H9 (cell line): Measurements from ENCODE around the gene SDK2. TPM values are rescaled to one million over a fixed set of nuclear protein-coding genes. Genes with fewer than 3 reads are reported as not detected.

Experiments used
- DNase-seq: peaks from one replicate; pipeline ENCODE4 v3.0.0-alpha.2; 2017
- H2AFZ ChIP-seq: one replicate; pipeline ENCODE4 v1.6.1; 2013; ENCODE audit warnings: mild to moderate bottlenecking, low read length, control low read depth, moderate library complexity
- H2AK5ac ChIP-seq: 2 replicates; pipeline ENCODE4 v1.6.1; 2013; ENCODE audit warnings: low read length, control low read depth, mixed read lengths; ENCODE audit not compliant: insufficient read length
- H2BK120ac ChIP-seq: one replicate; pipeline ENCODE4 v1.6.1; 2013; ENCODE audit warnings: low read depth, mild to moderate bottlenecking, low read length, control low read depth, inconsistent platforms; ENCODE audit not compliant: poor library complexity, severe bottlenecking
- H2BK12ac ChIP-seq: 2 replicates; pipeline ENCODE4 v1.6.1; 2013; ENCODE audit warnings: low read length, control low read depth, mixed read lengths, low read depth; ENCODE audit not compliant: insufficient read length
- H2BK15ac ChIP-seq: 2 replicates; pipeline ENCODE4 v1.6.1; 2013; ENCODE audit warnings: low read depth, low read length, control low read depth
- H2BK20ac ChIP-seq: one replicate; pipeline ENCODE4 v1.6.1; 2013; ENCODE audit warnings: low read depth, mild to moderate bottlenecking, low read length, control low read depth, inconsistent platforms; ENCODE audit not compliant: poor library complexity, severe bottlenecking
- H2BK5ac ChIP-seq: 2 replicates; pipeline ENCODE4 v1.6.1; 2013; ENCODE audit warnings: low read length, control low read depth, mixed read lengths; ENCODE audit not compliant: insufficient read length
- H3K14ac ChIP-seq: 2 replicates; pipeline ENCODE4 v1.6.1; 2013; ENCODE audit warnings: low read length, control low read depth; ENCODE audit not compliant: insufficient read depth
- H3K18ac ChIP-seq: 2 replicates; pipeline ENCODE4 v1.6.1; 2013; ENCODE audit warnings: low read depth, mild to moderate bottlenecking, mixed read lengths, low read length, control low read depth; ENCODE audit not compliant: insufficient read length
- H3K23ac ChIP-seq: 2 replicates; pipeline ENCODE4 v1.6.1; 2013; ENCODE audit warnings: low read length, control low read depth, mixed read lengths, low read depth; ENCODE audit not compliant: insufficient read length
- H3K23me2 ChIP-seq: 2 replicates; pipeline ENCODE4 v1.6.1; 2013; ENCODE audit warnings: low read depth, mild to moderate bottlenecking, mixed read lengths, low read length, control low read depth; ENCODE audit not compliant: insufficient read length, poor library complexity, severe bottlenecking
- H3K27ac ChIP-seq: 2 replicates; pipeline ENCODE4 v1.5.1; 2013; ENCODE audit warnings: low read length, control low read depth, mixed read lengths, low read depth; ENCODE audit not compliant: insufficient read length
- H3K27me3 ChIP-seq: 2 replicates; pipeline ENCODE4 v1.6.1; 2013; ENCODE audit warnings: low read length, control low read depth, inconsistent platforms; ENCODE audit not compliant: insufficient read depth
- H3K4ac ChIP-seq: 2 replicates; pipeline ENCODE4 v1.6.1; 2013; ENCODE audit warnings: low read depth, mild to moderate bottlenecking, control low read depth, inconsistent platforms, low read length, moderate library complexity
- H3K4me1 ChIP-seq: 2 replicates; pipeline ENCODE4 v1.6.1; 2013; ENCODE audit warnings: low read length, control low read depth, inconsistent platforms; ENCODE audit not compliant: insufficient read depth
- H3K4me2 ChIP-seq: 2 replicates; pipeline ENCODE4 v1.6.1; 2013; ENCODE audit warnings: low read length, control low read depth, mixed read lengths; ENCODE audit not compliant: insufficient read length, insufficient read depth
- H3K56ac ChIP-seq: 2 replicates; pipeline ENCODE4 v1.6.1; 2013; ENCODE audit warnings: low read depth, mild to moderate bottlenecking, mixed read lengths, low read length, control low read depth; ENCODE audit not compliant: insufficient read length
- H3K79me1 ChIP-seq: 2 replicates; pipeline ENCODE4 v1.6.1; 2013; ENCODE audit warnings: low read depth, mild to moderate bottlenecking, moderate library complexity, low read length, control low read depth, inconsistent platforms; ENCODE audit not compliant: insufficient read depth, poor library complexity, severe bottlenecking
- H3K79me2 ChIP-seq: 2 replicates; pipeline ENCODE4 v1.6.1; 2013; ENCODE audit warnings: low read length, control low read depth, inconsistent platforms; ENCODE audit not compliant: insufficient read depth
- H3K9ac ChIP-seq: 2 replicates; pipeline ENCODE4 v1.6.1; 2013; ENCODE audit warnings: low read length, control low read depth, mixed read lengths; ENCODE audit not compliant: insufficient read length; ENCODE audit errors: extremely low read depth
- H3K9me3 ChIP-seq: one replicate; pipeline ENCODE4 v1.6.1; 2013; ENCODE audit warnings: low read depth, low read length, inconsistent platforms; ENCODE audit not compliant: control insufficient read depth
- H3T11ph ChIP-seq: one replicate; pipeline ENCODE4 v1.6.1; 2013; ENCODE audit warnings: mild to moderate bottlenecking, low read length, control low read depth, inconsistent platforms
- H4K20me1 ChIP-seq: one replicate; pipeline ENCODE4 v1.6.1; 2013; ENCODE audit not compliant: control insufficient read depth, insufficient read length, insufficient read depth
- H4K5ac ChIP-seq: 2 replicates; pipeline ENCODE4 v1.6.1; 2013; ENCODE audit warnings: low read depth, mild to moderate bottlenecking, mixed read lengths, low read length, control low read depth; ENCODE audit not compliant: insufficient read length
- H4K8ac ChIP-seq: replicated peaks from 2 replicates; pipeline ENCODE4 v1.6.1; 2013; ENCODE audit warnings: low read length, control low read depth, mixed read lengths, low read depth; ENCODE audit not compliant: insufficient read length
- H4K91ac ChIP-seq: 2 replicates; pipeline ENCODE4 v1.6.1; 2013; ENCODE audit warnings: low read depth, mild to moderate bottlenecking, moderate library complexity, mixed read lengths, low read length, control low read depth; ENCODE audit not compliant: insufficient read length
- H3K27ac Mint-ChIP-seq, 3 experiments: 2 replicates in 2 of 3; 3 replicates in 1 of 3; pipeline ENCODE4 v1.8.0; 2020 to 2021; ENCODE audit warnings: mixed read lengths in 3 of 3, mild to moderate bottlenecking in 1 of 3, moderate library complexity in 1 of 3
- H3K27me3 Mint-ChIP-seq: 2 replicates; pipeline ENCODE4 v1.8.0; 2021; ENCODE audit warnings: low read depth, mild to moderate bottlenecking, moderate library complexity, mixed read lengths
- H3K36me3 Mint-ChIP-seq, 3 experiments: 2 replicates in 2 of 3; 3 replicates in 1 of 3; pipeline ENCODE4 v1.8.0; 2020 to 2021; ENCODE audit warnings: low read depth in 3 of 3, mixed read lengths in 3 of 3; ENCODE audit not compliant: insufficient read depth in 1 of 3
- H3K4me1 Mint-ChIP-seq, 2 experiments: 2 replicates each; pipeline ENCODE4 v1.8.0; 2020; ENCODE audit warnings: mixed read lengths in 2 of 2
- H3K4me3 Mint-ChIP-seq, 2 experiments: 2 replicates in 1 of 2; 3 replicates in 1 of 2; pipeline ENCODE4 v1.8.0; 2020 to 2021; ENCODE audit warnings: mild to moderate bottlenecking in 2 of 2, mixed read lengths in 2 of 2, moderate library complexity in 1 of 2
- H3K9me3 Mint-ChIP-seq, 2 experiments: 2 replicates in 1 of 2; 3 replicates in 1 of 2; pipeline ENCODE4 v1.8.0; 2020; ENCODE audit warnings: mild to moderate bottlenecking in 2 of 2, mixed read lengths in 2 of 2, moderate library complexity in 1 of 2
- CTCF ChIP-seq: fragments of 200-600 bp; sonication (generic); conservative IDR thresholded peaks from 3 replicates; pipeline ENCODE4 v1.8.0; 2021; ENCODE audit warnings: antibody characterized with exemption, mild to moderate bottlenecking
- WGBS: extraction: QIAGEN DNeasy Blood & Tissue Kit; methylation state at CpG from one replicate; pipeline ENCODE4 v1.1.7; 2013; ENCODE audit warnings: missing lambda C conversion rate, low lambda C conversion rate, mixed read lengths; ENCODE audit not compliant: insufficient read length; ENCODE audit errors: extremely low coverage; 5-methylcytosine and 5-hydroxymethylcytosine counted together
- total RNA-seq: library from RNA; stranded (reverse); gene quantifications from 2 replicates; pipeline ENCODE4 v1.2.1, GENCODE V29; 2021

The SDK2 gene
- total RNA-seq, 1 experiment from 2014 or later: 9.1 TPM

- no peaks in the 10 kb centered on the region for H3K79me1 ChIP-seq
- H2AFZ ChIP-seq: no peak overlapping the region
- H3K4me2 ChIP-seq: no peak overlapping the region
- H3K9me3 ChIP-seq: no peaks in the 10 kb centered on the region
- H2BK5ac ChIP-seq: no peak overlapping the region
- H2BK15ac ChIP-seq: no peak overlapping the region
- no peak overlapping the region for H3K14ac ChIP-seq
- Mint-ChIP-seq H3K4me3 (no peak overlapping the region), H3K27ac (peak overlapping the region in 1 of 3 experiments; percentile 80; a peak in 1 of 7 replicates), H3K27me3 (no peaks in the 10 kb centered on the region), H3K4me1 (no peaks in the 10 kb centered on the region), H3K9me3 (no peaks in the 10 kb centered on the region), H3K36me3 (peaks cover 0 to 49% (median 7%) of the 10 kb centered on the region in 3 experiments; a peak in 4 of 7 replicates)
- no peak overlapping the region for H3T11ph ChIP-seq
- no peak overlapping the region for H2AK5ac ChIP-seq
- no peaks in the 10 kb centered on the region for H4K20me1 ChIP-seq
- no peak overlapping the region for H3K9ac ChIP-seq
- H2BK12ac ChIP-seq: no peak overlapping the region
- H3K23ac ChIP-seq: no peak overlapping the region
- DNase-seq: no peak
- H3K27ac ChIP-seq: no peak overlapping the region
- WGBS: no CpG with 5 or more reads among the region's 12 CpGs
- no peaks in the 10 kb centered on the region for H3K27me3 ChIP-seq
- no peak overlapping the region for H4K8ac ChIP-seq
- no peak for TF ChIP-seq CTCF
- H3K79me2 ChIP-seq: no peaks in the 10 kb centered on the region
- no peak overlapping the region for H4K5ac ChIP-seq
- H3K56ac ChIP-seq: no peak overlapping the region
- no peak overlapping the region for H2BK120ac ChIP-seq
- no peak overlapping the region for H3K4ac ChIP-seq
- no peak overlapping the region for H2BK20ac ChIP-seq
- H3K18ac ChIP-seq: no peak overlapping the region
- H3K4me1 ChIP-seq: no peaks in the 10 kb centered on the region
- H3K23me2 ChIP-seq: no peaks in the 10 kb centered on the region
- no peak overlapping the region for H4K91ac ChIP-seq
These were observed 222.1 kb downstream of the SDK2 start for GRCh38 chr17:73422121-73422520.
